HEK293T (cell line): Measurements from ENCODE around the gene P2RY13.

Experiments used
- ARNT ChIP-seq: fragments of 450-650 bp; IDR thresholded peaks from 2 replicates; pipeline ENCODE4 v1.6.1; 2017; ENCODE audit warnings: mild to moderate bottlenecking
- BHLHE40 ChIP-seq: fragments of 450-650 bp; IDR thresholded peaks from 2 replicates; pipeline ENCODE4 v1.6.1; 2016; ENCODE audit warnings: mild to moderate bottlenecking, moderate library complexity, borderline replicate concordance
- ELF4 ChIP-seq: fragments of 450-650 bp; IDR thresholded peaks from 2 replicates; pipeline ENCODE4 v1.6.1; 2017; ENCODE audit warnings: antibody characterized with exemption
- FOXA1 ChIP-seq: fragments of 450-650 bp; IDR thresholded peaks from 2 replicates; pipeline ENCODE4 v1.6.1; 2016; ENCODE audit warnings: mild to moderate bottlenecking
- FOXK2 ChIP-seq: fragments of 450-650 bp; IDR thresholded peaks from 2 replicates; pipeline ENCODE4 v1.6.1; 2016; ENCODE audit warnings: mild to moderate bottlenecking
- FOXM1 ChIP-seq: fragments of 450-650 bp; IDR thresholded peaks from 2 replicates; pipeline ENCODE4 v1.6.1; 2017; ENCODE audit warnings: mild to moderate bottlenecking, borderline replicate concordance
- HDGF ChIP-seq: fragments of 450-650 bp; IDR thresholded peaks from 2 replicates; pipeline ENCODE4 v1.6.1; 2017; ENCODE audit warnings: antibody characterized with exemption, borderline replicate concordance
- LEF1 ChIP-seq: fragments of 450-650 bp; IDR thresholded peaks from 2 replicates; pipeline ENCODE4 v1.6.1; 2017; ENCODE audit warnings: mild to moderate bottlenecking, borderline replicate concordance
- NFRKB ChIP-seq: fragments of 450-650 bp; IDR thresholded peaks from 2 replicates; pipeline ENCODE4 v1.6.1; 2016; ENCODE audit warnings: mild to moderate bottlenecking, moderate library complexity
- PKNOX1 ChIP-seq: fragments of 450-650 bp; IDR thresholded peaks from 2 replicates; pipeline ENCODE4 v1.6.1; 2016
- SP1 ChIP-seq: fragments of 450-650 bp; IDR thresholded peaks from 2 replicates; pipeline ENCODE4 v1.6.1; 2017
- SUZ12 ChIP-seq: fragments of 450-650 bp; IDR thresholded peaks from 2 replicates; pipeline ENCODE4 v1.6.1; 2016; ENCODE audit warnings: mild to moderate bottlenecking
- TARDBP ChIP-seq: fragments of 450-650 bp; IDR thresholded peaks from 2 replicates; pipeline ENCODE4 v1.6.1; 2016

- no peak for TF ChIP-seq SP1
- TF ChIP-seq FOXA1 = no peak
- TF ChIP-seq NFRKB = no peak
- TF ChIP-seq BHLHE40 = no peak
- no peak for TF ChIP-seq FOXK2
- TF ChIP-seq FOXM1 = no peak
- TF ChIP-seq ARNT = no peak
- no peak for TF ChIP-seq PKNOX1
- TF ChIP-seq TARDBP = no peak
- no peak for TF ChIP-seq HDGF
- no peak for TF ChIP-seq SUZ12
- no peak for TF ChIP-seq ELF4
- no peak for TF ChIP-seq LEF1
Observed at GRCh38 chr3:151351648-151352047, 22.3 kb upstream of the P2RY13 start.
